Ramos (cell line): ENCODE measurements around the gene MRFAP1.

ENCODE experiments used
- in situ Hi-C: fragments of 300-500 bp; cut with MboI; formaldehyde crosslinking; loops from one replicate; pipeline ENCODE4 v1.14.3; 2022; ENCODE audit warnings: low sequenced_read_pairs; ENCODE audit not compliant: unreplicated experiment

The MRFAP1 gene

GRCh38 chr4:6609415-6610079 lies 30.9 kb upstream of the MRFAP1 start:
- in situ Hi-C loops: no loop called here

GRCh38 chr4:6610856-6611430 lies 29.5 kb upstream of the MRFAP1 start:
- in situ Hi-C loops: no loop called here

GRCh38 chr4:6612961-6613675 lies 27.4 kb upstream of the MRFAP1 start:
- in situ Hi-C loops: no loop called here

- in situ Hi-C loops: no loop called here
Observed at GRCh38 chr4:6613676-6614651, 26.5 kb upstream of the MRFAP1 start.

GRCh38 chr4:6614701-6615230 lies 25.7 kb upstream of the MRFAP1 start:
- in situ Hi-C loops: no loop called here

- in situ Hi-C loops: no loop called here
Observed at GRCh38 chr4:6616087-6616995, 24.1 kb upstream of the MRFAP1 start.

- in situ Hi-C loops: no loop called here
Observed at GRCh38 chr4:6617246-6617645, 23.2 kb upstream of the MRFAP1 start.

GRCh38 chr4:6618386-6619115 lies 21.9 kb upstream of the MRFAP1 start:
- in situ Hi-C loops: no loop called here

GRCh38 chr4:6619116-6619465 lies 21.4 kb upstream of the MRFAP1 start:
- in situ Hi-C loops: no loop called here

GRCh38 chr4:6619466-6620255 lies 20.8 kb upstream of the MRFAP1 start:
- in situ Hi-C loops: no loop called here

GRCh38 chr4:6620296-6620695 lies 20.2 kb upstream of the MRFAP1 start:
- in situ Hi-C loops: no loop called here

- in situ Hi-C loops: no loop called here
Observed at GRCh38 chr4:6620891-6621555, 19.5 kb upstream of the MRFAP1 start.

- in situ Hi-C loops: no loop called here
Observed at GRCh38 chr4:6621556-6621927, 18.9 kb upstream of the MRFAP1 start.

GRCh38 chr4:6622744-6623143 lies 17.7 kb upstream of the MRFAP1 start:
- in situ Hi-C loops: no loop called here

GRCh38 chr4:6625256-6625655 lies 15.2 kb upstream of the MRFAP1 start:
- in situ Hi-C loops: no loop called here

GRCh38 chr4:6626066-6626465 lies 14.4 kb upstream of the MRFAP1 start:
- in situ Hi-C loops: no loop called here

- in situ Hi-C loops: no loop called here
Observed at GRCh38 chr4:6627832-6628231, 12.7 kb upstream of the MRFAP1 start.
